Panc1 (cell line): Measurements from ENCODE around the gene MDFI. TPM values are rescaled to one million over a fixed set of nuclear protein-coding genes. Genes with fewer than 3 reads are reported as not detected.

Experiments used
- ATAC-seq: fragments of 200-7000 bp; cut with Tn5 transposase; 2 replicates; pipeline ENCODE4 v1.9.1; 2020; ENCODE audit warnings: mild to moderate bottlenecking, moderate library complexity
- BruUV-seq: library from RNA; stranded (reverse); fragments of 400-500 nt; replicated peaks from 2 replicates; lab custom pipeline; 2021; lab: Mats Ljungman, UMichigan
- CTCF ChIA-PET: fragments of 300-600 bp; sonication (Branson Sonifier 250); formaldehyde crosslinking; loops from one replicate; lab custom pipeline; 2022; ENCODE audit warnings: antibody characterized with exemption; lab: Charles Lee
- POLR2A ChIA-PET: fragments of 300-600 bp; sonication (Branson Sonifier 250); formaldehyde crosslinking; loops from one replicate; lab custom pipeline; 2022; ENCODE audit warnings: antibody characterized with exemption; lab: Charles Lee
- DNase-seq: peaks from one replicate; pipeline ENCODE4 v3.0.0-alpha.2; 2010; ENCODE audit warnings: low read depth, low spot score
- H3K27ac ChIP-seq: 2 replicates; pipeline ENCODE4 v1.5.1; 2011; ENCODE audit warnings: mild to moderate bottlenecking, low read length, inconsistent platforms
- H3K27me3 ChIP-seq: fragments of 200-500 bp; sonication (Bioruptor generic); 2 replicates; pipeline ENCODE4 v1.6.0; 2014; ENCODE audit warnings: low read length, inconsistent platforms; ENCODE audit not compliant: control insufficient read depth, insufficient read depth
- H3K36me3 ChIP-seq: fragments of 200-500 bp; sonication (Bioruptor generic); 2 replicates; pipeline ENCODE4 v1.5.1; 2014; ENCODE audit warnings: inconsistent platforms, mild to moderate bottlenecking, low read length, moderate library complexity; ENCODE audit not compliant: control insufficient read depth, insufficient read depth
- H3K4me1 ChIP-seq: 2 replicates; pipeline ENCODE4 v1.5.1; 2011; ENCODE audit warnings: inconsistent platforms, mild to moderate bottlenecking, low read length, moderate library complexity; ENCODE audit not compliant: control insufficient read depth, insufficient read depth
- H3K4me3 ChIP-seq, 2 experiments: 2 replicates each; pipeline ENCODE4 v1.5.1; 2011 to 2012; ENCODE audit warnings: low read depth in 2 of 2, low read length in 2 of 2, mild to moderate bottlenecking in 2 of 2, inconsistent platforms in 1 of 2, moderate library complexity in 1 of 2
- H3K9me3 ChIP-seq: fragments of 200-500 bp; sonication (Bioruptor generic); 2 replicates; pipeline ENCODE4 v1.5.1; 2014; ENCODE audit warnings: low read depth, mild to moderate bottlenecking, inconsistent platforms, low read length, moderate library complexity; ENCODE audit not compliant: control insufficient read depth, insufficient read depth
- CTCF ChIP-seq: fragments of 450-650 bp; IDR thresholded peaks from 2 replicates; pipeline ENCODE4 v1.5.1; 2017; ENCODE audit warnings: mild to moderate bottlenecking
- POLR2AphosphoS5 ChIP-seq: IDR thresholded peaks from 2 replicates; pipeline ENCODE4 v1.6.1; 2012; ENCODE audit warnings: mild to moderate bottlenecking, low read depth, low read length, moderate library complexity
- REST ChIP-seq, 2 experiments: IDR thresholded peaks; 2 replicates each; pipeline ENCODE4 v1.6.1; 2011 to 2012; ENCODE audit warnings: low read depth in 2 of 2, control low read depth in 1 of 2, low read length in 1 of 2, mild to moderate bottlenecking in 1 of 2, moderate library complexity in 1 of 2; ENCODE audit not compliant: insufficient read depth in 1 of 2
- SIN3A ChIP-seq: IDR thresholded peaks from 2 replicates; pipeline ENCODE4 v1.6.1; 2012; ENCODE audit warnings: low read depth, mild to moderate bottlenecking, low read length, moderate library complexity, borderline replicate concordance; ENCODE audit not compliant: insufficient read depth
- TCF7L2 ChIP-seq: IDR thresholded peaks from 2 replicates; pipeline ENCODE4 v1.6.1; 2011; ENCODE audit warnings: mild to moderate bottlenecking, low read depth, low read length, inconsistent platforms
- in situ Hi-C: cut with HindIII; loops from 2 replicates; pipeline ENCODE4 v1.10.0; 2016; ENCODE audit warnings: low sequenced_read_pairs, low pct_unique_long_range_greater_than_20kb
- intact Hi-C: fragments of 100-400 bp; cut with micrococcal nuclease; formaldehyde crosslinking; loops from one replicate; pipeline ENCODE4 v1.10.0; 2022; ENCODE audit not compliant: unreplicated experiment
- total RNA-seq: library from RNA; stranded (reverse); gene quantifications from one replicate; pipeline ENCODE4 v1.2.1, GENCODE V29; 2021; ENCODE audit not compliant: unreplicated experiment

Gene MDFI
- total RNA-seq, 1 experiment from 2014 or later = 0.54 TPM

- H3K27ac ChIP-seq = no peak overlapping the region
- no peaks in the 10 kb centered on the region for H3K27me3 ChIP-seq
- H3K36me3 ChIP-seq = no peaks in the 10 kb centered on the region
- BruUV-seq = no TSS peak
- ChIA-PET CTCF (interaction anchor here (0.5 kb wide), 1 partner anchor 58 kb away, joined by 3 read pairs; no protein-coding TSS in a partner anchor), POLR2A (no interaction called here)
- ATAC-seq (no peak), DNase-seq (no peak)
- no peaks in the 10 kb centered on the region for H3K9me3 ChIP-seq
- in situ Hi-C loops (no loop called here), intact Hi-C loops (no loop called here)
- TF ChIP-seq POLR2AphosphoS5 (no peak), TCF7L2 (no peak), SIN3A (no peak), CTCF (no peak)
- H3K4me1 ChIP-seq = no peaks in the 10 kb centered on the region
- H3K4me3 ChIP-seq = no peak overlapping the region
Measured at GRCh38 chr6:41676431-41676830, 38.2 kb downstream of the MDFI start.

GRCh38 chr6:41677124-41677921 lies 39.1 kb downstream of the MDFI start:
- no peaks in the 10 kb centered on the region for H3K36me3 ChIP-seq
- H3K4me3 ChIP-seq = no peak overlapping the region
- no TSS peak for BruUV-seq
- no peaks in the 10 kb centered on the region for H3K4me1 ChIP-seq
- TF ChIP-seq TCF7L2 = no peak
- TF ChIP-seq CTCF = no peak
- TF ChIP-seq SIN3A = no peak
- TF ChIP-seq POLR2AphosphoS5 = no peak
- TF ChIP-seq REST (IDR thresholded peaks at IDR 0.05; ENCODE audit: insufficient read depth in 1 of 2, low read depth in 2 of 2, low read length in 1 of 2) = no peak
- ATAC-seq (no peak), DNase-seq (no peak)
- in situ Hi-C loops (no loop called here), intact Hi-C loops (no loop called here)
- H3K27me3 ChIP-seq = no peaks in the 10 kb centered on the region
- no peaks in the 10 kb centered on the region for H3K9me3 ChIP-seq
- ChIA-PET POLR2A (no interaction called here), CTCF (no interaction called here)
- H3K27ac ChIP-seq = no peak overlapping the region
